ENCODE data around the gene ATL3.

GRCh38 chr11:63608353-63609345, 62.5 kb downstream of the ATL3 start:
- TF ChIP-seq CTCF (conservative IDR thresholded peaks at IDR 0.05 in 1 of 2, IDR thresholded peaks at IDR 0.05 in 1 of 2; ENCODE audit: low read depth in 1 of 2, low read length in 2 of 2) (no peak), EZH2 (IDR thresholded peaks at IDR 0.05; ENCODE audit: low read length, missing control alignments) (no peak)
